ENCODE results near the gene ZNF778. TPM values are rescaled to one million over a fixed set of nuclear protein-coding genes. Genes with fewer than 3 reads are reported as not detected.
"Not testable (repeated sequence)": the region's sequence is repeated elsewhere in the genome, so short reads cannot be mapped to it uniquely, and the experiment has no call there.

Gene ZNF778
- total and polyA plus RNA-seq, 2 donors from 2014 or later: 2.2 to 12.7 TPM

GRCh38 chr16:89184677-89184932 is 32.9 kb upstream of the ZNF778 start:
- FAIRE-seq (no peak), DNase-seq (no peak)
- intact Hi-C loops (cut with DNase I): no loop called here
- Histone ChIP-seq H3K36me3 (ENCODE audit: control insufficient read depth in 2 of 3, insufficient read depth in 3 of 3, low read length in 3 of 3) (no peaks in the 10 kb centered on the region), H3K4me3 (ENCODE audit: low read length in 3 of 3) (no peak overlapping the region), H3K9ac (ENCODE audit: low read length in 3 of 3) (no peak overlapping the region), H3K27ac (ENCODE audit: low read depth in 2 of 2, low read length in 2 of 2) (no peak overlapping the region), H3K9me3 (ENCODE audit: control insufficient read depth in 2 of 3, insufficient read depth in 1 of 3, low read length in 3 of 3) (no peaks in the 10 kb centered on the region), H3K27me3 (ENCODE audit: control insufficient read depth, insufficient read depth, low read length) (no peaks in the 10 kb centered on the region), H3K4me1 (ENCODE audit: control insufficient read depth in 2 of 3, insufficient read depth in 2 of 3, low read depth in 1 of 3, low read length in 3 of 3) (no peaks in the 10 kb centered on the region)
- TF ChIP-seq, protein P1, sequence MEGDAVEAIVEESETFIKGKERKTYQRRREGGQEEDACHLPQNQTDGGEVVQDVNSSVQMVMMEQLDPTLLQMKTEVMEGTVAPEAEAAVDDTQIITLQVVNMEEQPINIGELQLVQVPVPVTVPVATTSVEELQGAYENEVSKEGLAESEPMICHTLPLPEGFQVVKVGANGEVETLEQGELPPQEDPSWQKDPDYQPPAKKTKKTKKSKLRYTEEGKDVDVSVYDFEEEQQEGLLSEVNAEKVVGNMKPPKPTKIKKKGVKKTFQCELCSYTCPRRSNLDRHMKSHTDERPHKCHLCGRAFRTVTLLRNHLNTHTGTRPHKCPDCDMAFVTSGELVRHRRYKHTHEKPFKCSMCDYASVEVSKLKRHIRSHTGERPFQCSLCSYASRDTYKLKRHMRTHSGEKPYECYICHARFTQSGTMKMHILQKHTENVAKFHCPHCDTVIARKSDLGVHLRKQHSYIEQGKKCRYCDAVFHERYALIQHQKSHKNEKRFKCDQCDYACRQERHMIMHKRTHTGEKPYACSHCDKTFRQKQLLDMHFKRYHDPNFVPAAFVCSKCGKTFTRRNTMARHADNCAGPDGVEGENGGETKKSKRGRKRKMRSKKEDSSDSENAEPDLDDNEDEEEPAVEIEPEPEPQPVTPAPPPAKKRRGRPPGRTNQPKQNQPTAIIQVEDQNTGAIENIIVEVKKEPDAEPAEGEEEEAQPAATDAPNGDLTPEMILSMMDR (IDR thresholded peaks at IDR 0.05; ENCODE audit: borderline replicate concordance, extremely low read depth, insufficient read depth): no peak

DNA sequence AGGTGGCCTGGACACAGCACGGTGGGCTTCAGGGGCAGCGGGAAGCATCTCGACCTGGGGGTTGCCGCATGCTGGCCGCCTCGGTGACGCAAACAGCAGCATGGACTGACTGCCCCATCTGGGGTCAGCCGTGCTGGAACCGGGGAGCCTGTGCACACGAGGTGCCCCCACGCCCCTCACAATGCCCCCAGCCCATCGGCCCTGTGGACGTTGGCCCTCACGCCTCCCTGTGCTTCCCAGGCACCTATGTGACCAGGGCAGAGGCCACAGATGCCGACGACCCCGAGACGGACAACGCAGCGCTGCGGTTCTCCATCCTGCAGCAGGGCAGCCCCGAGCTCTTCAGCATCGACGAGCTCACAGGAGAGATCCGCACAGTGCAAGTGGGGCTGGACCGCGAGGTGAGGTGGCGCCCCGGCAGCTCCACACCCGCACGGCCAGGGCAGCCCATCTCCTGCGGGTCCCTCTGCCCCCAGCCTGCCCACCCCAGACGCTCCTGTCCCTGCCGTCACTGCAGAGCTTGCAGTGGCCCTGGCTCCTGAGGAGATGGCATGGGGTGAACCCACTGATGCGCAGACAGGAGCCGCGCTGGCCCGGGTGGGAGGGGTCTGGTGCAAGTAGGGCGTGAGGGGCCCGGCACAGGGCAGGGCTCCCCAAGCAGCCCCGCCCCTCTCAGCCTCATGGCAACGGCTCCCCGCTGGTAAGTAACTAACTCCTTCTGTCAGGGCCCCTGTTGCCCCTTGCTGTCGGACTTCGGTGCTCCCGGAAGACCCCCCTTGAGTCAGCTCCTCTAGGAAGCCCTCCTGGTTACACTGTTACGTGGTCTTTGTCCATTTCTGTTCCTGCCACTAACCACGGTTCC is 32.3 kb upstream of the ZNF778 start:
- no peaks in the 10 kb centered on the region for H3K27me3 ChIP-seq (ENCODE audit: control insufficient read depth, insufficient read depth, low read length)
- no peaks in the 10 kb centered on the region for H3K4me1 ChIP-seq (ENCODE audit: control insufficient read depth in 2 of 3, insufficient read depth in 2 of 3, low read depth in 1 of 3, low read length in 3 of 3)
- H3K4me3 ChIP-seq (ENCODE audit: low read length in 3 of 3): no peak overlapping the region
- FAIRE-seq (no peak), DNase-seq (peak in 2 of 5 donors; percentile 61 to 75)
- H3K9me3 ChIP-seq (ENCODE audit: control insufficient read depth in 2 of 3, insufficient read depth in 1 of 3, low read length in 3 of 3): no peaks in the 10 kb centered on the region
- no peak overlapping the region for H3K27ac ChIP-seq (ENCODE audit: low read depth in 2 of 2, low read length in 2 of 2)
- TF ChIP-seq, protein P1 (IDR thresholded peaks at IDR 0.05; ENCODE audit: borderline replicate concordance, extremely low read depth, insufficient read depth): no peak
- no peaks in the 10 kb centered on the region for H3K36me3 ChIP-seq (ENCODE audit: control insufficient read depth in 2 of 3, insufficient read depth in 3 of 3, low read length in 3 of 3)
- intact Hi-C loops (cut with DNase I): no loop called here
- no peak overlapping the region for H3K9ac ChIP-seq (ENCODE audit: low read length in 3 of 3)

- intact Hi-C loops (cut with DNase I): not testable (repeated sequence)
Observed at GRCh38 chr16:89185887-89186592, 31.5 kb upstream of the ZNF778 start.

GRCh38 chr16:89186593-89187031 is 30.9 kb upstream of the ZNF778 start:
- H3K27ac ChIP-seq (ENCODE audit: low read depth in 2 of 2, low read length in 2 of 2); H3K9ac ChIP-seq (ENCODE audit: low read length in 3 of 3); H3K27me3 ChIP-seq (ENCODE audit: control insufficient read depth, insufficient read depth, low read length); intact Hi-C loops (cut with DNase I); FAIRE-seq; H3K9me3 ChIP-seq (ENCODE audit: control insufficient read depth in 2 of 3, insufficient read depth in 1 of 3, low read length in 3 of 3); H3K4me3 ChIP-seq (ENCODE audit: low read length in 3 of 3); H3K4me1 ChIP-seq (ENCODE audit: control insufficient read depth in 2 of 3, insufficient read depth in 2 of 3, low read depth in 1 of 3, low read length in 3 of 3); H3K36me3 ChIP-seq (ENCODE audit: control insufficient read depth in 2 of 3, insufficient read depth in 3 of 3, low read length in 3 of 3): not testable (repeated sequence)
- DNase-seq: peak in 1 of 5 donors; percentile 13

More at GRCh38 chr16:89185887-89186592, 31.5 kb upstream of the ZNF778 start:
- not testable (repeated sequence) for H3K27ac ChIP-seq (ENCODE audit: low read depth in 2 of 2, low read length in 2 of 2); H3K36me3 ChIP-seq (ENCODE audit: control insufficient read depth in 2 of 3, insufficient read depth in 3 of 3, low read length in 3 of 3); H3K27me3 ChIP-seq (ENCODE audit: control insufficient read depth, insufficient read depth, low read length); H3K9ac ChIP-seq (ENCODE audit: low read length in 3 of 3); H3K4me1 ChIP-seq (ENCODE audit: control insufficient read depth in 2 of 3, insufficient read depth in 2 of 3, low read depth in 1 of 3, low read length in 3 of 3); H3K9me3 ChIP-seq (ENCODE audit: control insufficient read depth in 2 of 3, insufficient read depth in 1 of 3, low read length in 3 of 3); H3K4me3 ChIP-seq (ENCODE audit: low read length in 3 of 3); FAIRE-seq
- peak in 1 of 5 donors; percentile 21 for DNase-seq
